Endothelial cell (in vitro differentiated cells): ENCODE results near the gene LYRM2. TPM values are rescaled to one million over a fixed set of nuclear protein-coding genes. Genes with fewer than 3 reads are reported as not detected.

Experiments
- DNase-seq: peaks from one replicate; pipeline ENCODE4 v3.0.0; 2021; ENCODE audit warnings: low spot score
- H3K27ac Mint-ChIP-seq: one replicate; pipeline ENCODE4 v1.8.0; 2021; ENCODE audit warnings: mixed read lengths, inconsistent platforms; ENCODE audit not compliant: unreplicated experiment
- H3K27me3 Mint-ChIP-seq: one replicate; pipeline ENCODE4 v1.8.0; 2021; ENCODE audit warnings: mild to moderate bottlenecking, moderate library complexity, mixed read lengths, inconsistent platforms; ENCODE audit not compliant: unreplicated experiment
- H3K36me3 Mint-ChIP-seq: one replicate; pipeline ENCODE4 v1.8.0; 2021; ENCODE audit warnings: mild to moderate bottlenecking, low read depth, mixed read lengths, inconsistent platforms; ENCODE audit not compliant: unreplicated experiment
- H3K4me1 Mint-ChIP-seq: one replicate; pipeline ENCODE4 v1.8.0; 2021; ENCODE audit warnings: mild to moderate bottlenecking, mixed read lengths, inconsistent platforms; ENCODE audit not compliant: unreplicated experiment
- H3K4me3 Mint-ChIP-seq: one replicate; pipeline ENCODE4 v1.8.0; 2021; ENCODE audit warnings: mild to moderate bottlenecking, mixed read lengths, inconsistent platforms; ENCODE audit not compliant: unreplicated experiment
- H3K9me3 Mint-ChIP-seq: one replicate; pipeline ENCODE4 v1.8.0; 2021; ENCODE audit warnings: mixed read lengths, inconsistent platforms; ENCODE audit not compliant: unreplicated experiment
- total RNA-seq: library from RNA; stranded (reverse); fragmentation: NEBNext Ultra II Directional; extraction: Animal tissue kit (Norgen Biotek cat#: 25700); gene quantifications from one replicate; pipeline ENCODE4 v1.2.1, GENCODE V29; 2021; ENCODE audit not compliant: unreplicated experiment
- TF ChIP-seq, protein P1 (sequence below): fragments of 200-600 bp; sonication (generic); IDR thresholded peaks from one replicate; pipeline ENCODE4 v1.5.0; 2021; ENCODE audit warnings: antibody characterized with exemption; ENCODE audit not compliant: unreplicated experiment

The LYRM2 gene
- total RNA-seq, 1 donor from 2014 or later, result 16.0 TPM

DNA sequence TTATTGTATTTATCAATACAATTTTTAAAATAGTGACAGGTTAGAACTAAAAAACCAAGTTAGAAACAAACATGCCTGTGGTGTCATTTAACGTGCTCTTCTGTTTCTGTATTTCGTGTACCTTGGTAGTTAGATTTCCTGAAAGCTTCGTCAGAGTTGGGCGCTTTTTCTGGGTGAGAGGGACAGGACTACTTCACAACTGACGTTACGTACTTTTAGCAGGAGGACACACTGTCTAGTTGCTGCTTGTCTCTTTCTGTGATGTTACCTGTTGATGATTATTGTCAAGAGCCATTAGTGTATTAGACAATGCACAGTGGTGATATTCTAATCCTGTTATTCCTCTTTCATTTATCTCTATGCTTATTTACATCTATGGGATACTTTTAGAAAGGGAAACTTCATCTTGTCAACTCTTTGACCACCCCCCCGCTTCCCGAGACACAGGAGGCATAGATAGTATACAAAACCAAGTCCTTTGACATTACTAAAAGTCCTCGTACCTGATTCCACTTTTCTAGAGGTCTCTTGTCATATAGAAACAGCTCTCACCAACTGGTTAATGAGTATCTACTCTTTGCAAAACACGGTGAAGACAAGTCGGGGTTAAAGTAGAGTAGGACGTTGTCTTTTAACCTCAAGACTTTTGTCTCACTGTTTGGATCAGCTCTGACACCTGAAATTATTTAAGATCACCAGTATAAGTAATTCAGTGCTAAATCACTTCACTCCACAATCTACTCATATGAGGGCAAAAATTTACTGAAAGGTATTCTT is 96.3 kb downstream of the LYRM2 start:
- TF ChIP-seq, protein P1, sequence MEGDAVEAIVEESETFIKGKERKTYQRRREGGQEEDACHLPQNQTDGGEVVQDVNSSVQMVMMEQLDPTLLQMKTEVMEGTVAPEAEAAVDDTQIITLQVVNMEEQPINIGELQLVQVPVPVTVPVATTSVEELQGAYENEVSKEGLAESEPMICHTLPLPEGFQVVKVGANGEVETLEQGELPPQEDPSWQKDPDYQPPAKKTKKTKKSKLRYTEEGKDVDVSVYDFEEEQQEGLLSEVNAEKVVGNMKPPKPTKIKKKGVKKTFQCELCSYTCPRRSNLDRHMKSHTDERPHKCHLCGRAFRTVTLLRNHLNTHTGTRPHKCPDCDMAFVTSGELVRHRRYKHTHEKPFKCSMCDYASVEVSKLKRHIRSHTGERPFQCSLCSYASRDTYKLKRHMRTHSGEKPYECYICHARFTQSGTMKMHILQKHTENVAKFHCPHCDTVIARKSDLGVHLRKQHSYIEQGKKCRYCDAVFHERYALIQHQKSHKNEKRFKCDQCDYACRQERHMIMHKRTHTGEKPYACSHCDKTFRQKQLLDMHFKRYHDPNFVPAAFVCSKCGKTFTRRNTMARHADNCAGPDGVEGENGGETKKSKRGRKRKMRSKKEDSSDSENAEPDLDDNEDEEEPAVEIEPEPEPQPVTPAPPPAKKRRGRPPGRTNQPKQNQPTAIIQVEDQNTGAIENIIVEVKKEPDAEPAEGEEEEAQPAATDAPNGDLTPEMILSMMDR, result no peak
- no peak for DNase-seq
- H3K27me3 Mint-ChIP-seq, result peaks cover 2% of the 10 kb centered on the region
- no peaks in the 10 kb centered on the region for H3K9me3 Mint-ChIP-seq
- H3K4me3 Mint-ChIP-seq, result no peak overlapping the region
- peaks cover 24% of the 10 kb centered on the region for H3K4me1 Mint-ChIP-seq
- no peaks in the 10 kb centered on the region for H3K36me3 Mint-ChIP-seq
- H3K27ac Mint-ChIP-seq, result no peak overlapping the region

DNA sequence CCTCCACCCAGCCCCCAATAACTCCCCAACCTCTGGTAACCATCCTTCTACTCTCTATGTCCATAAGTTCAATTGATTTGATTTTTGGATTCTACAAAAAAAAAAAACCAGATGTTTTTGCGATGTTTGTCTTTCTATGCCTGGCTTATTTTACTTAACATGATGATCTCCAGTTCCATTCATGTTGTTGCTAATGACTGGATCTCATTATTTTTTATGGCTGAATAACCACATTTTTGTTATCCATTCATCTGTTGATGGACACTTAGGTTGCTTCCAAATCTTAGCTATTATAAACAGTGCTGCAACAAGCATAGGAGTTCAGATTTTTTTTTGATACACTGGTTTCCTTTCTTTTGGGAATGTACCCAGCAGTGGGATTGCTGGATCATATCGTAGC is 98.8 kb downstream of the LYRM2 start:
- H3K36me3 Mint-ChIP-seq, result no peaks in the 10 kb centered on the region
- TF ChIP-seq, protein P1, result no peak
- H3K4me3 Mint-ChIP-seq, result no peak overlapping the region
- H3K27ac Mint-ChIP-seq, result no peak overlapping the region
- H3K9me3 Mint-ChIP-seq, result no peaks in the 10 kb centered on the region
- H3K4me1 Mint-ChIP-seq, result peaks cover 26% of the 10 kb centered on the region
- peaks cover 2% of the 10 kb centered on the region for H3K27me3 Mint-ChIP-seq
- DNase-seq, result no peak

DNA sequence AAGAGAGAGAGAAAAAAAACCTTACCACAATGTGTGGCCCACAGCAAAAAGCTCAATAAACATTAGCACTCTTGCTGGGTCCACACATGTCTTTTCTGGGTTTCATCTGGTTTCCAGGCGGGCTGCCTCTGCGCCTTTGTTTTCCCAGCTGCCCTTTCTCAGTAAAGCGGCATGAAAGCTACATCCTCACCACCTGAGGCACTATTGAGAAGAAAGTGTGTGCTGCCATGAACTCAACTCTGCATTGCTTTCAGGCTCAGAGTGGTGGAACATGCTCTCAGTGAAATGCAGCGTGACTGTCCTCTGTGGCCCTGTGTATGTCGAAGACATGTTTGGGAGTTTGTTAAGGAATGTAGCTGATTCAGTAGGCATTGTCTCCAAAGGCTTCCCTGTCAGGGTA is 102.3 kb downstream of the LYRM2 start:
- Mint-ChIP-seq H3K4me1 (peaks cover 23% of the 10 kb centered on the region), H3K27me3 (peaks cover 2% of the 10 kb centered on the region), H3K36me3 (peaks cover 11% of the 10 kb centered on the region), H3K4me3 (no peak overlapping the region), H3K27ac (no peak overlapping the region), H3K9me3 (no peaks in the 10 kb centered on the region)
- TF ChIP-seq, protein P1, result no peak
- no peak for DNase-seq

DNA sequence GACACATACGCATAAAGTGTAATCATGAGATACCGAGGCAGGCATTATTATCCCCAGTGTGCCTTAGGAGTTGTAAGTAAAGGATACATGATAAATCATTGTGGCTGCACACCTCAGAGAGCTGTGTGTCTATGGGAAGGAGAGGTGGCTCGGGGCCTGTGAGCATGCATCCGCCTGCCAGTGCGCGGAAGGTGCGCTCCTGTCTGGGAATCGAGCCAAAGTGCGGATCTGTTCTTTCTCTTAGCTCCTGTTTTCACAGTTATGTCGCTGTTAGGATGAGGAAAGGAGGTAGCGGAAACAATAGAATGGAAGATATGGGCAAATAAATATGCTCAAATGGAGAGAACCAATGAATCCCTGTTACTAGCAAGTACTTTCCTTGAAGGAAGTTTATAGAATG is 107.6 kb downstream of the LYRM2 start:
- peaks cover 3% of the 10 kb centered on the region for H3K4me1 Mint-ChIP-seq
- no peaks in the 10 kb centered on the region for H3K27me3 Mint-ChIP-seq
- TF ChIP-seq, protein P1, result no peak
- no peaks in the 10 kb centered on the region for H3K9me3 Mint-ChIP-seq
- no peak for DNase-seq
- H3K27ac Mint-ChIP-seq, result no peak overlapping the region
- peaks cover 30% of the 10 kb centered on the region for H3K36me3 Mint-ChIP-seq
- no peak overlapping the region for H3K4me3 Mint-ChIP-seq

DNA sequence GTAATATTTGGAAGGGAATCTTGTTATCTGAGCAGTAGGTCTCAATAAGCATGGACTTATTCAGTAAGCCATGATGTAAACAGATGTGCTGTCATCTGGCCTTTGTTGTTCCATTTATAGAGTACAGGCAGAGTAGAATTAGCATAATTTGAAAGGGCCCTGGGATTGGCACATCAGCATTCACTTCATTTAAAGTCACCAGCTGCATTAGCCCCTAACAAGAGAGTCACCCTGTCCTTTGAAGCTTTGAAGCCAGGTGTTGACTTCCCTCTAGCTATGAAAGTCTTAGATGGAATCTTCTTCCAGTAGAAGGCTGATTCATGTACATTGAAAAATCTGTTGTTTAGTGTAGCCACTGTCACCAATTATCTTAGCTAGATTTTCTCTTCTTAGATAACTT is 109.7 kb downstream of the LYRM2 start:
- peaks cover 2% of the 10 kb centered on the region for H3K27me3 Mint-ChIP-seq
- H3K27ac Mint-ChIP-seq, result no peak overlapping the region
- no peak for DNase-seq
- H3K4me1 Mint-ChIP-seq, result peaks cover 3% of the 10 kb centered on the region
- H3K9me3 Mint-ChIP-seq, result no peaks in the 10 kb centered on the region
- TF ChIP-seq, protein P1, result no peak
- no peak overlapping the region for H3K4me3 Mint-ChIP-seq
- H3K36me3 Mint-ChIP-seq, result peaks cover 30% of the 10 kb centered on the region
